WTC11 (cell line): ENCODE results near the gene PKHD1.

Experiments used
- CTCF ChIP-seq: fragments of 200-600 bp; IDR thresholded peaks from 2 replicates; pipeline ENCODE4 v1.8.0; 2022; ENCODE audit warnings: antibody characterized with exemption
- GABPB1 ChIP-seq: sonication (generic); formaldehyde crosslinking; IDR thresholded peaks from 2 replicates; pipeline ENCODE4 v1.8.1; 2023; ENCODE audit warnings: mild to moderate bottlenecking, missing genetic modification reagents
- KAT7 ChIP-seq: sonication (generic); formaldehyde crosslinking; IDR thresholded peaks from 2 replicates; pipeline ENCODE4 v1.8.1; 2023; ENCODE audit warnings: missing genetic modification reagents, mild to moderate bottlenecking, borderline replicate concordance
- SMAD3 ChIP-seq: sonication (generic); formaldehyde crosslinking; IDR thresholded peaks from 2 replicates; pipeline ENCODE4 v1.8.0; 2022; ENCODE audit warnings: missing genetic modification reagents, mild to moderate bottlenecking, borderline replicate concordance
- USF1 ChIP-seq: sonication (generic); formaldehyde crosslinking; IDR thresholded peaks from 2 replicates; pipeline ENCODE4 v1.8.0; 2022; ENCODE audit warnings: mild to moderate bottlenecking, missing genetic modification reagents
- ZBTB21 ChIP-seq: sonication (generic); formaldehyde crosslinking; IDR thresholded peaks from 2 replicates; pipeline ENCODE4 v1.8.1; 2023; ENCODE audit warnings: mild to moderate bottlenecking, missing genetic modification reagents, borderline replicate concordance
- ZNF671 ChIP-seq: fragments of 250-450 bp; sonication (Bioruptor Pico); IDR thresholded peaks from 2 replicates; pipeline ENCODE4 v1.8.0; 2021; ENCODE audit warnings: mild to moderate bottlenecking
- TF ChIP-seq, protein P1 (sequence below): sonication (generic); formaldehyde crosslinking; IDR thresholded peaks from 2 replicates; pipeline ENCODE4 v1.8.1; 2023; ENCODE audit warnings: mild to moderate bottlenecking, missing genetic modification reagents, moderate library complexity

- TF ChIP-seq CTCF (no peak), SMAD3 (CRISPR knock-in tag) (no peak), USF1 (no peak), ZNF671 (CRISPR knock-in tag) (no peak), ZBTB21 (CRISPR knock-in tag) (no peak), GABPB1 (CRISPR knock-in tag) (no peak), KAT7 (CRISPR knock-in tag) (no peak)
- TF ChIP-seq, protein P1, sequence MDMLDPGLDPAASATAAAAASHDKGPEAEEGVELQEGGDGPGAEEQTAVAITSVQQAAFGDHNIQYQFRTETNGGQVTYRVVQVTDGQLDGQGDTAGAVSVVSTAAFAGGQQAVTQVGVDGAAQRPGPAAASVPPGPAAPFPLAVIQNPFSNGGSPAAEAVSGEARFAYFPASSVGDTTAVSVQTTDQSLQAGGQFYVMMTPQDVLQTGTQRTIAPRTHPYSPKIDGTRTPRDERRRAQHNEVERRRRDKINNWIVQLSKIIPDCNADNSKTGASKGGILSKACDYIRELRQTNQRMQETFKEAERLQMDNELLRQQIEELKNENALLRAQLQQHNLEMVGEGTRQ (CRISPR knock-in tag) = no peak
These were observed 221.4 kb downstream of the PKHD1 start for GRCh38 chr6:51865996-51866395.
